VCaP (cell line): ENCODE results near the gene PRAMEF13.
A peak's percentile ranks its signal among the peaks of the same experiment; 100 is the strongest.
"Not testable (repeated sequence)": the region's sequence is repeated elsewhere in the genome, so short reads cannot be mapped to it uniquely, and the experiment has no call there.

Experiments used
- H3K27ac ChIP-seq: fragments of 450-650 bp; 2 replicates; pipeline ENCODE4 v1.5.1; 2017
- CTCF ChIP-seq: fragments of 450-650 bp; conservative IDR thresholded peaks from 2 replicates; pipeline ENCODE4 v1.5.1; 2017; ENCODE audit warnings: mild to moderate bottlenecking, moderate library complexity

Gene PRAMEF13, protein sequence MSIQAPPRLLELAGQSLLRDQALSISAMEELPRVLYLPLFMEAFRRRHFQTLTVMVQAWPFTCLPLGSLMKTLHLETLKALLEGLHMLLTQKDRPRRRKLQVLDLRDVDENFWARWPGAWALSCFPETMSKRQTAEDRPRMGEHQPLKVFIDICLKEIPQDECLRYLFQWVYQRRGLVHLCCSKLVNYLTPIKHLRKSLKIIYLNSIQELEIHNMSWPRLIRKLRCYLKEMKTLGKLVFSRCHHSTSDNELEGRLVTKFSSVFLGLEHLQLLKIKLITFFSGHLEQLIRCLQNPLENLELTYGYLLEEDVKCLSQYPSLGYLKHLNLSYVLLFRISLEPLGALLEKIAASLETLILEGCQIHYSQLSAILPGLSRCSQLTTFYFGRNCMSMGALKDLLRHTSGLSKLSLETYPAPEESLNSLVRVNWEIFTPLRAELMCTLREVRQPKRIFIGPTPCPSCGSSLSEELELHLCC

DNA sequence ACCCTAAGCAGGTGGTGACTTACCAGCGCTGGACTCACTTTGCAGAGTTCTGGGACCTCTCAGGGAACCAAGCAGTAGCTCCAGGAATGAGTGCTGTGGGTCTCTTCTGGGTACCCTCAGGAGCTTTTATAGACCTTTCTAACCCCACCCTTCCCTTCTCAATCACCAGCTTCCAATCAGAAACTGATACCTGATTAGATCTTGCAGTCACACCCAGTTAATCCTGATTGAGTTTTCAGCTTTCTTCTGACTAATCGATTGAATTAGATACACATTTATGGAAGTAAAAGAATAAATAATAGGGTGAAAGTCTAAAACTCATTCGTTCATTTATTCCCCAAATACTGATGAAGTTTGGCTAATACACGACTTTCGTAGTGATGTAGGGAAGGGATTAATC, at the start of gene PRAMEF13:
PRAMEF13 (minus strand) TSS at position 101 of the 400 bp plus-strand sequence. CDS start 1,820 bp downstream, outside the sequence.
- not testable (repeated sequence) for H3K27ac ChIP-seq

GRCh38 chr1:13247122-13247521, 45.9 kb upstream of the PRAMEF13 start:
- not testable (repeated sequence) for H3K27ac ChIP-seq

DNA sequence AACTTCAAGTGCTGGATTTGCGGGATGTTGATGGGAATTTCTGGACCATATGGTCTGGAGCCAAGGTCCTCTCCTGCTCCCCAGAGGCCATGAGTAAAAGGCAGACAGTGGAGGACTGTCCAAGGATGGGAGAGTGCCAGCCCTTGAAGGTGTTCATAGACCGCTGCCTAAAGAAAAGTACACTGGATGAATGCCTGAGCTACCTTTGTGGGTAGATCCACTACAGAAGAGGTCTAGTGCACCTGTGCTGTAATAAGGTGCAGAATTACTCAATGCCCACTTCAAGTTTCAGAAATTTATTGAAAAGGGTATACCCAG, 45.3 kb upstream of the PRAMEF13 start:
- H3K27ac ChIP-seq, result not testable (repeated sequence)

- not testable (repeated sequence) for H3K27ac ChIP-seq
Measured at GRCh38 chr1:13245841-13246553, 44.8 kb upstream of the PRAMEF13 start.

- H3K27ac ChIP-seq, result not testable (repeated sequence)
Measured at GRCh38 chr1:13243536-13244263, 42.5 kb upstream of the PRAMEF13 start.

DNA sequence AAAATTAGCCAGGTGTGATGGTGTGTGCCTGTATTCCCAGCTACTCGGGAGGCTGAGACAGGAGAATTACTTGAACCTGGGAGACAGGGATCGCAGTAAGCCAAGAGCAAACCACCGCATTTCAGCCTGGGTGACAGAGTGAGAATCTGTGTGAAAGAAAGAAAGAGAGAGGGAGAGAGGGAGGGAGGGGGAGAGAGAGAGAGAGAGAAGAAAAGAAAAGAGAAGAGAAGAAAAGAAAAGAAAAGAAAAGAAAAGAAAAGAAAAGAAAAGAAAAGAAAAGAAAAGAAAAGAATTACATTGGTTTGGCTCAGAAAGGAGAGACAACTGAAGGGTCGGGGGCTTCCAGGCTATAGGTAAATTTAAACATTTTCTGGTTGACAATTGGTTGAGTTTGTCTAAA, 38.4 kb upstream of the PRAMEF13 start:
- not testable (repeated sequence) for H3K27ac ChIP-seq

GRCh38 chr1:13237572-13237971, 36.4 kb upstream of the PRAMEF13 start:
- not testable (repeated sequence) for H3K27ac ChIP-seq

DNA sequence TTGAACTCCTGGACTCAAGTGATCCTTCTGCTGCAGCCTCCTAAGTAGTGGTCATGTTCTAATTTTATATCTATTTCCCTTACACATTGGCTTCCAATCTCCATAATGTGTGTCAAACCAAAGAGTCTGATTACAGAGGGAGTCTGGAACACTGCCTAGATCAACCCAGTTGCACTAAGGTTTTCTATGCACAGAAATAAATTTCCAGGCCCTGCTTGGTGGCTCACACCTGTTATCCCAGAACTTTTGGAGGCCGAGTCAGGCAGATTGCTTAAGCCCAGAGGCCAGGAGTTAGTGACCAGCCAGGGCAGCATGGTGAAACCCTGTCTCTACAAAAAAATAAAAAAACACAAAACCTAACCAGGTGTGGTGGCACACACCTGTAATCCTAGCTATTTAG, 32.8 kb upstream of the PRAMEF13 start:
- H3K27ac ChIP-seq, result not testable (repeated sequence)

DNA sequence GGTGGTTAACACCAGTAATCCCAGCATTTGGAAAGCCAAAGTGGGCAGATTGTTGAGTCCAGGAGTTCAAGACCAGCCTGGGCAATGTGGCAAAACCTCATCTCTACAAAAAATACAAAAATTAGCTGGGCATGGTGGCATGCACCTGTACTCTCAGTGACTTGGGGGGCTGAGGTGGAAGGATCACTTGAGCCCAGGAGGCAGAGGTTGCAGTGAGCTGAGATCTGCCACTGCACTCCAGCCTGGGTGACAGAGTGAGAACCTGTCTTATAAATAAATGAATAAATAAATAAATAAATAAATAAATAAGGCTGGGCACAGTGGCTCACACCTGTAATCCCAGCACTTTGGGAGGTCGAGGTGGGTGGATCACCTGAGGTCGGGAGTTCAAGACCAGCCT, 30.8 kb upstream of the PRAMEF13 start:
- H3K27ac ChIP-seq, result not testable (repeated sequence)

DNA sequence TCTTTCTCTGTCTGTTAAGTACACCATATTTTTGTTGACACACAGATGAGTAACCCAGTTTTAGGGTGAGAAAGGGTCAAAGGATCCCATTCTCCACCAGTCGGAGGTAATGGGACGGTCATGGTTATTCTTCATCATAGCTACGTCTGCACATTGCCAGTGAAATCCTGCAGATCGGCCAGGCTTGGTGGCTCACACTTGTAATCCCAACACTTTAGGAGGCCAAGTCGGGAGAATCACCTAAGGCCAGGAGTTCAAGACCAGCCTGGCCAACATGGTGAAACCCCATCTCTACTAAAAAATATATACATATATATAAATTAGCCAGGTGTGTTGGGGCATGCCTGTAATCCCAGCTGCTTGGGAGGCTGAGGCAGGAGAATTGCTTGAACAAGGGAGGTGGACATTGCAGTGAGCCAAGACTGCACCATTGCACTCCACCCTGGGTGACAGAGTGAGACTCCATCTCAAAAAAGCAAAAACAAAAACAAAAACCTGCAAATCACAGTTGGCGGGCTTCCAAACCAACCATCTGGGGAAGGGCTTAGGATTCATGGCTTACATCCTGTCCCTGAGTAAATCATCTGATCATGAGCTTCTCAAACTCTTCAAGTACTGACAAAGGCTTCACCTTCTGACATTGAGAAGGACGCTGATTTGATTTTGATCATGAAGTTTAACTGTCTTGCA, 30.0 kb upstream of the PRAMEF13 start:
- not testable (repeated sequence) for H3K27ac ChIP-seq

GRCh38 chr1:13230601-13231000, 29.4 kb upstream of the PRAMEF13 start:
- H3K27ac ChIP-seq, result not testable (repeated sequence)

GRCh38 chr1:13230096-13230495, 28.9 kb upstream of the PRAMEF13 start:
- not testable (repeated sequence) for H3K27ac ChIP-seq

DNA sequence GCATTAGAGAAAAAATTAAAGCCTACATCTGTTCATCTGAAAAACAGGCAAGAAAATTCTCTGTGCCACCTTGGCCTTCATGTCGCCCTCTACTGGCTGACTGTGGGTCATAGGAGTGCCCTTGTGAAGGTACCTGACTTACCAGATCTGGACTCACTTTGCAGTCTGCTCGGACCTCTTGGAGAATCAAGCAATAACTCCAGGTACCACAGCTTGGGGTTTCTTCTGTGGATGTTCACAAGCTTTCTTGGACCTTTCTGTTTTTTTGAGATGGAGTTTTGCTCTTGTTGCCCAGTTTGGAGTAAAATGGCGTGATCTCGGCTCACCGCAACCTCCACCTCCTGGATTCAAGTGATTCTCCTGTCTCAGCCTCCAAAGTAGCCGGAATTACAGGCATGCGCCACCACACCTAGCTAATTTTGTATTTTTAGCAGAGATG, 27.2 kb upstream of the PRAMEF13 start:
- H3K27ac ChIP-seq, result no peak overlapping the region
- TF ChIP-seq CTCF, result peak; percentile 77

GRCh38 chr1:13227271-13228055, 26.3 kb upstream of the PRAMEF13 start:
- H3K27ac ChIP-seq, result not testable (repeated sequence)

DNA sequence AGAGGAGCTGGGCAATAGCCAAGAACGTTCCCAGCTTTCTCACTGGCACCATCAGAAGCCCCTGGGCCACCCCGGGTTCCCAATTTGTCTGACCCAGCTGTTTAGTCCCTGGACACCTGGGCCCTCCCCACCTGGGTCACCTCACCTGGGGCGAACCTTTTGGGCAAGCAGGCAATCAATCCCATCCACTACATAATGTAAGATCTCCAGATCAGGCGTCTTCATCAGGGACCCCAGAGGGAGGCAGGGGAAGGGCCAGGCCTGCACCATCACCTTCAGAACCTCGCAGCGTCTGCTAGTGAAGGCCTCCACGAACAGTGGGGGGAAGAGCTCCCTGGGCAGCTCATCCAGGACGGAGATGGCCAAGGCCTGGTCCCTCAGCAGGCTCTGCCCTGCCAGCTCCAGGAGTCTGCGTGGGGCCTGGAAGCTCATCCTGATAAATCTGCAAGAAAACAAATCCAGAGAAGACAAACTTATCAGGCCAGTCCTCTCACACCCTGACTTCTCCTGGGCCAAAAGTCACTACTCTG, 24.5 kb upstream of the PRAMEF13 start, which contains the start of gene PRAMEF18:
PRAMEF18 (minus strand) TSS at position 480 of the 530 bp plus-strand sequence; CDS start at position 432, 48 bp downstream.
- not testable (repeated sequence) for H3K27ac ChIP-seq
